Lower lobe of right lung (tissue), 2 donors: ENCODE measurements around the gene LY6G5C. TPM values are rescaled to one million over a fixed set of nuclear protein-coding genes. Genes with fewer than 3 reads are reported as not detected.

Experiments used
- ATAC-seq, 2 donors: fragments of 200-7000 bp; cut with Tn5 transposase; one replicate each; pipeline ENCODE4 v1.9.1; 2020 to 2022; ENCODE audit warnings: mild to moderate bottlenecking in 2 of 2, moderate library complexity in 2 of 2
- DNase-seq: peaks from one replicate; pipeline ENCODE4 v3.0.0-alpha.2; 2020
- H3K27ac ChIP-seq: fragments of 200-600 bp; one replicate; pipeline ENCODE4 v1.8.0; 2022
- H3K27me3 ChIP-seq: fragments of 200-600 bp; one replicate; pipeline ENCODE4 v1.8.0; 2022; ENCODE audit warnings: low read depth
- H3K36me3 ChIP-seq: fragments of 200-600 bp; one replicate; pipeline ENCODE4 v1.8.0; 2022; ENCODE audit warnings: mild to moderate bottlenecking
- H3K4me1 ChIP-seq: fragments of 200-600 bp; one replicate; pipeline ENCODE4 v1.8.0; 2022
- H3K4me3 ChIP-seq: fragments of 200-600 bp; one replicate; pipeline ENCODE4 v1.8.0; 2022; ENCODE audit warnings: mild to moderate bottlenecking
- H3K9me3 ChIP-seq: fragments of 200-600 bp; one replicate; pipeline ENCODE4 v1.8.0; 2022
- intact Hi-C: fragments of 100-400 bp; cut with DNase I; formaldehyde crosslinking; loops from one replicate; pipeline ENCODE4 v1.11.0; 2022
- total RNA-seq: library from RNA; stranded (reverse); fragmentation: NEBNext Ultra II Directional; extraction: Animal tissue kit (Norgen Biotek cat#: 25700); gene quantifications from one replicate; pipeline ENCODE4 v1.2.1, GENCODE V29; 2021
- TF ChIP-seq, protein P1 (sequence below): fragments of 200-600 bp; IDR thresholded peaks from one replicate; pipeline ENCODE4 v1.8.0; 2022; ENCODE audit warnings: antibody characterized with exemption, mild to moderate bottlenecking
- donor health status: DM: no; HTN: yes; CAD: no; lungs with severe emphysema.

The LY6G5C gene
- total RNA-seq, 1 donor from 2014 or later, result 2.9 TPM

- DNase-seq, result no peak
- intact Hi-C loops, result no loop called here
Measured at GRCh38 chr6:31691564-31692108, 10.8 kb upstream of the LY6G5C start.

DNA sequence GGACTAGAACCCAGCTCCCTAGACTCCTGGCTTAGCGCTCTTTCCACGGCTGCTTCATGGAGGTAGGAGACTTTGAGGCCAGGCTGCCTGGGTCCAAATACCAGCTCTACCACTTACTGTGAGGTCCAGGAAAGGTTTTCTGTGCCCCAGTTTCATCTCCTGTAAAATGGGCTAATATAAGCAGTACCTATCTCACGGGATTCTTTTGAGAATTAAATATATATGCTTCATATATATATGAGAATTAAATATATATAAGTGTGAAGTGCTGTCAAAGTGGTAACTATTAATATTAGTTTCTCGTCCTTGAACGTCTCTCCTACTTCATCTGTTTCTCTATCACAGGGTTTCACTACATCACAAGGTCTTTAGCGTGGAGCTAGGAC lies 10.2 kb upstream of the LY6G5C start:
- Histone ChIP-seq H3K27me3 (no peaks in the 10 kb centered on the region), H3K4me1 (no peaks in the 10 kb centered on the region), H3K36me3 (peaks cover 100% of the 10 kb centered on the region), H3K4me3 (no peak overlapping the region), H3K9me3 (no peaks in the 10 kb centered on the region), H3K27ac (no peak overlapping the region)
- TF ChIP-seq, protein P1, sequence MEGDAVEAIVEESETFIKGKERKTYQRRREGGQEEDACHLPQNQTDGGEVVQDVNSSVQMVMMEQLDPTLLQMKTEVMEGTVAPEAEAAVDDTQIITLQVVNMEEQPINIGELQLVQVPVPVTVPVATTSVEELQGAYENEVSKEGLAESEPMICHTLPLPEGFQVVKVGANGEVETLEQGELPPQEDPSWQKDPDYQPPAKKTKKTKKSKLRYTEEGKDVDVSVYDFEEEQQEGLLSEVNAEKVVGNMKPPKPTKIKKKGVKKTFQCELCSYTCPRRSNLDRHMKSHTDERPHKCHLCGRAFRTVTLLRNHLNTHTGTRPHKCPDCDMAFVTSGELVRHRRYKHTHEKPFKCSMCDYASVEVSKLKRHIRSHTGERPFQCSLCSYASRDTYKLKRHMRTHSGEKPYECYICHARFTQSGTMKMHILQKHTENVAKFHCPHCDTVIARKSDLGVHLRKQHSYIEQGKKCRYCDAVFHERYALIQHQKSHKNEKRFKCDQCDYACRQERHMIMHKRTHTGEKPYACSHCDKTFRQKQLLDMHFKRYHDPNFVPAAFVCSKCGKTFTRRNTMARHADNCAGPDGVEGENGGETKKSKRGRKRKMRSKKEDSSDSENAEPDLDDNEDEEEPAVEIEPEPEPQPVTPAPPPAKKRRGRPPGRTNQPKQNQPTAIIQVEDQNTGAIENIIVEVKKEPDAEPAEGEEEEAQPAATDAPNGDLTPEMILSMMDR, result no peak
- intact Hi-C loops, result no loop called here
- ATAC-seq (no peak), DNase-seq (no peak)

More at GRCh38 chr6:31691564-31692108, 10.8 kb upstream of the LY6G5C start:
- no peak overlapping the region for H3K27ac ChIP-seq
- peaks cover 100% of the 10 kb centered on the region for H3K36me3 ChIP-seq
- no peaks in the 10 kb centered on the region for H3K4me1 ChIP-seq
- no peak for ATAC-seq
- no peaks in the 10 kb centered on the region for H3K9me3 ChIP-seq
- H3K4me3 ChIP-seq, result no peak overlapping the region
- H3K27me3 ChIP-seq, result no peaks in the 10 kb centered on the region
- TF ChIP-seq, protein P1, result no peak

GRCh38 chr6:31690231-31691077 lies 9.6 kb upstream of the LY6G5C start:
- DNase-seq (no peak), ATAC-seq (no peak)
- peak overlapping the region; percentile 33 for H3K27ac ChIP-seq
- H3K4me1 ChIP-seq, result no peaks in the 10 kb centered on the region
- H3K27me3 ChIP-seq, result no peaks in the 10 kb centered on the region
- intact Hi-C loops, result no loop called here
- no peaks in the 10 kb centered on the region for H3K9me3 ChIP-seq
- H3K36me3 ChIP-seq, result peaks cover 100% of the 10 kb centered on the region
- TF ChIP-seq, protein P1, result no peak
- H3K4me3 ChIP-seq, result no peak overlapping the region

GRCh38 chr6:31689249-31690110 lies 8.6 kb upstream of the LY6G5C start:
- DNase-seq (no peak), ATAC-seq (no peak)
- no peaks in the 10 kb centered on the region for H3K4me1 ChIP-seq
- H3K9me3 ChIP-seq, result no peaks in the 10 kb centered on the region
- TF ChIP-seq, protein P1, result peak; percentile 19
- H3K36me3 ChIP-seq, result peaks cover 97% of the 10 kb centered on the region
- H3K27ac ChIP-seq, result peak overlapping the region; percentile 33
- H3K4me3 ChIP-seq, result no peak overlapping the region
- no peaks in the 10 kb centered on the region for H3K27me3 ChIP-seq
- intact Hi-C loops, result no loop called here

DNA sequence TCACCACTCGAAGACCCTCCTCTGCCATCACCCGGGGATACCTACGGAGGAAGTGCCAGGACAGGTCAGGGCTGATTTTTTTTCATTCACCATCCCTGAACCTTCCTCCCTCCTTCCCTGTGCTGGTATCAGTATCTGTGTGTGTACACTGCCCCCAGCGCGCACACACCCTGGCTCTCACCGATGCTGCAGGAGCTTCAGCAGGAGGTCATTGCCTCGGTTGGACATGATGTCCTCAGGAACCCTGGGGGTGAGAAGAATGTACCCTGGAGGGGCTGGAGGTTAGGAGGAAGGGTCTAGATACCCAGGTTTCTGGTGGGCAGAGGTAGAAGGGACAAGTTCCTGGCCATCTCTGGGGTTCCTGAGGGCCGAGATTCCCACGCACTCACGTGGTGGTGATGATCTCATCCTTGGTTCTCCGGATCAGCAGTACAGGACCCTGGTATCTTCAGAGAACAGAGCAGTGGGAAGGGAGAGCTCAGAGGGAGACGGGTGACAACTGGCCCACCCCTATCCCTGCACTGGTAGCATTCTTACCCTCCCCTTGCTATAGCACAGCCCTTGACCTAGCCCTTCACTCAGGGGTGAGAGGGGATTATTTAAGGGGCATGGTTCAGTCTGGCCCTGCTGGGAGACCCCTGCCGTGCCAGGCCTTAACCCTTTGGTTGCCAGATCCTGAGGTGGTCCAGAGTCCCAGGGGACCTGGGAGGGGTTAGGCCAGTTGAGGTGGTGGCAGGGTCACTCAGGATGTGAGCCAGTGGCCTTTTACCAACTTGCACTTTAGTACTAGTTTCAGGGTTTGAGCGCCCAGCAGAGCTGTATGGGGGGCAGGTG lies 7.2 kb upstream of the LY6G5C start:
- intact Hi-C loops, result no loop called here
- TF ChIP-seq, protein P1, result no peak
- peaks cover 5% of the 10 kb centered on the region for H3K4me1 ChIP-seq
- no peak overlapping the region for H3K27ac ChIP-seq
- H3K4me3 ChIP-seq, result no peak overlapping the region
- DNase-seq (no peak), ATAC-seq (no peak)
- H3K9me3 ChIP-seq, result no peaks in the 10 kb centered on the region
- peaks cover 86% of the 10 kb centered on the region for H3K36me3 ChIP-seq
- no peaks in the 10 kb centered on the region for H3K27me3 ChIP-seq
